Peyer's patch (tissue), 4 donors: ENCODE data around the gene AMPD1.

Experiments used
- CTCF ChIP-seq, 6 experiments: fragments of 450-650 bp in 4 of 6; fragments of 200-600 bp in 2 of 6; sonication (generic) in 1 of 6; IDR thresholded peaks; one replicate each; pipeline ENCODE4 v1.5.1; 2017 to 2019; ENCODE audit warnings: antibody characterized with exemption in 6 of 6, mild to moderate bottlenecking in 3 of 6, moderate library complexity in 1 of 6
- POLR2A ChIP-seq, 2 donors: fragments of 450-650 bp; IDR thresholded peaks; one replicate each; pipeline ENCODE4 v1.5.1; 2017; ENCODE audit warnings: antibody characterized with exemption in 2 of 2, mild to moderate bottlenecking in 2 of 2, moderate library complexity in 2 of 2

- TF ChIP-seq CTCF (IDR thresholded peaks at IDR 0.05) = no peak
- TF ChIP-seq POLR2A (IDR thresholded peaks at IDR 0.05) = no peak
Observed at GRCh38 chr1:114737314-114737849, 42.0 kb upstream of the AMPD1 start.
